Stimulated activated CD4-positive, alpha-beta T cell treated with anti-CD3 and anti-CD28 coated beads, Interleukin-4, amount 100 ng/mL, for 1 hour (primary cell): Measurements from ENCODE around the gene NRCAM.

Source experiments
- DNase-seq: peaks from one replicate; pipeline ENCODE4 v3.0.0-alpha.2; 2020

Gene NRCAM

GRCh38 chr7:108114117-108114841, 342.0 kb downstream of the NRCAM start:
- DNase-seq: no peak

DNA sequence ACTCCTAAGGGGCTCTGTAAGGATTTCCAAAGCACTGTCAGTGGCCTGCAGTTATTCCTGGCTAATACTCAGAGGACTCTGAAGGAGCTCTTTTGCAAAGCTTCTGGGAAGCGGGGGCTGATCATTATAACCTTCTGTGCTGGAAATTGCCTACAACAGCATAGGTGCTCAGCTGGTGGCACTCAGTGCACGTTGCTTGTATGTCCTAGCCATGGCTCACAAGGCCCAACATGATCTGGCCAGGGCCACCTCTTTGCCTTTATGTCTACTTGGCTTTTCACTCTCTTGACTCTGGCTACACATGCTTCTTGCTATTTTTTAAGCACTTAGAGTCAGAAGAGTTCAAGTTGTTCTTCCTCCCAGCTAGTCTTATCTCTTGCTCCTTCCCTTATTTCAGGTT, 343.6 kb downstream of the NRCAM start:
- DNase-seq: no peak

- DNase-seq: no peak
These were observed 346.9 kb downstream of the NRCAM start for GRCh38 chr7:108109221-108109908.

DNA sequence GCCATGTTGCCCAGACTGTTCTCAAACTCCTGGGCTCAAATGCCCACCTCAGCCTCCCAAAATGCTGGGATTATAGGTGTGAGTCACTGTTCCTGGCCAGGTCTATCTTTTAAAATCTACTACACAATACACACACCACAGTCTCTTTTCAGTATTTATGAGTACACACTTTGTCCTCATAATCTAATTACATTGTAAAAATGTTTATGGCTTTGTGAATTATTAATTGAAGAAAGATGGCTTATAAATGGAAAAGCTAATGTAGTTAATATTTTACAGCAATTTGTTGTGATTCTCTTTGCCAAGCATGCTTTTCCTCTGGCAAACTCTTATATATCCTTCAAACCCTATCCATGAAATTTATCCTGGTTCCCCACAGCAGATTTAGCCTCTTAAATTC, 348.1 kb downstream of the NRCAM start:
- no peak for DNase-seq

DNA sequence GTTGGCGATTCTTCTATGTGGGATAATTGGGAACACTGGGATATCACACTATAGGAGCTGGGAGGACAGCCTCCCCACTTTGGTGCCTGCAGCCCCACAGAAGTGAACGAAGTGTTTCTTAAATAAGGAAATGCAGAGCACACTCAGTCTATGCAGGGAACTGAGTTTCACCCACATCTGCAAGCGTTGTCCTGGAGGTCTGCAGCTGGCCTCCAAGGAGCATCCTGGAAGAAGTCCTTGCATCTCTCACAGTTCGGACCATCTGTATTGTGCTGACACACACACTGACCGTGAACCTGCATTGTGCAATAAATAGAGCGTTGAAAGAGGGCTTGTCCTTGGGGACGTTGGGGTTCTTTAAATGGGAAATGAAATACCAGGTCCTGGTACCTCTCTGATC, 351.9 kb downstream of the NRCAM start:
- DNase-seq: no peak

DNA sequence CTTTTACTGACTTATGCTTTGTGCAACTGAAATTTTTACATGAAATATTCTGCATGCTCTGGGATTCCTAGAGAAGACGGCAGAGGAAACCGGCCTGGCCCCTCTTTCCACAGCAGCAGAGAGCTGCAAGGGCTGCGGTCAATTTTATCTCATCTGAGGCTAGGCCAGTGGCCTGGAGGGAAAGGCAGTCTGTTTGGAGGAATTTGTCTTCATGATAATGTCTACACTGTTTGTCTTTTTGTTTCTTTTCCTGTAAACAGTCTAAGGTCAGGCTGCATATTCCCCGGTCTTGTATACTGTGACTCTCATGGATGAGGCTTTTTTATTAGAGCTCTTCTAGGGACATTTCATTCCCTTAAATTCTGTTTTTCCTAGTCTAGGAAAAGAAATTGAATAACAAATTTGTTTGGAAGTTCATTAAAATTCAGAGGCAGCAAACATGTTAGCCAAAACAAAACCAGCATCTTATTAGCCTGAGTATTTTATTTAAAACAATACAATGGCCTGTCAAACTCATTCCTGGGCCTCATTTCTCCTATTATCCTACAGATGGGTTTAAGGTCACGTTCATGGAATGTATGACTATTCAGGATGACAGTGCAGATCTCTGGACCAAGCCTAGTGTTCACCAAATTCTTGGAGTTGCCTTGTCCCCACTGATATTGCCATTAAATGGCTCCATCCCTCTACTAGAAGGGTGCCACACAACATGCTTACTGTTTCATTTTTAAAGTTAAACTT, 352.5 kb downstream of the NRCAM start:
- no peak for DNase-seq

GRCh38 chr7:108102671-108103312, 353.4 kb downstream of the NRCAM start:
- no peak for DNase-seq

GRCh38 chr7:108101759-108102158, 354.5 kb downstream of the NRCAM start:
- no peak for DNase-seq

GRCh38 chr7:108099713-108100112, 356.5 kb downstream of the NRCAM start:
- DNase-seq: no peak

- DNase-seq: no peak
These were observed 358.5 kb downstream of the NRCAM start for GRCh38 chr7:108097703-108098102.
